Measurements from ENCODE around the gene PLCB2.

DNA sequence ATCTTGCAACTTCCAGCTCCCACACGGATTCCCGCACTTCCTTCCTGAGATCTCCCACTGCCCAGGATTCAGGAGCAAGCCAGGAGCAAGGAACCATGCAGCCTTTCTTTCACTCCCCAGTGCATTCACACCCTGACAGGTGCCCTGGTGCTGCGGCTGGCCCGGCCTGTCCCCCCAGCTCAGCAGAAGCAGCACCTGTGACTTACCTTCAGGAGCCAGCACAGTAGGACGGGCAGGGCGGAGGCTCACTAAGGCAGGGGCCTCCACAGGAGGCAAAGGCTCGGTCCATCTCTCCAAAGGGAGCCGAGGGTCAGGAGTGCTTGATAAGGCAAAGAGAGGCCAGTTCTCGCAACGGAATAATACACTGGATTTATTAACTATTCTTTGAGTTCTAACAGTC, 29.7 kb downstream of the PLCB2 start:
- TF ChIP-seq, protein P1, sequence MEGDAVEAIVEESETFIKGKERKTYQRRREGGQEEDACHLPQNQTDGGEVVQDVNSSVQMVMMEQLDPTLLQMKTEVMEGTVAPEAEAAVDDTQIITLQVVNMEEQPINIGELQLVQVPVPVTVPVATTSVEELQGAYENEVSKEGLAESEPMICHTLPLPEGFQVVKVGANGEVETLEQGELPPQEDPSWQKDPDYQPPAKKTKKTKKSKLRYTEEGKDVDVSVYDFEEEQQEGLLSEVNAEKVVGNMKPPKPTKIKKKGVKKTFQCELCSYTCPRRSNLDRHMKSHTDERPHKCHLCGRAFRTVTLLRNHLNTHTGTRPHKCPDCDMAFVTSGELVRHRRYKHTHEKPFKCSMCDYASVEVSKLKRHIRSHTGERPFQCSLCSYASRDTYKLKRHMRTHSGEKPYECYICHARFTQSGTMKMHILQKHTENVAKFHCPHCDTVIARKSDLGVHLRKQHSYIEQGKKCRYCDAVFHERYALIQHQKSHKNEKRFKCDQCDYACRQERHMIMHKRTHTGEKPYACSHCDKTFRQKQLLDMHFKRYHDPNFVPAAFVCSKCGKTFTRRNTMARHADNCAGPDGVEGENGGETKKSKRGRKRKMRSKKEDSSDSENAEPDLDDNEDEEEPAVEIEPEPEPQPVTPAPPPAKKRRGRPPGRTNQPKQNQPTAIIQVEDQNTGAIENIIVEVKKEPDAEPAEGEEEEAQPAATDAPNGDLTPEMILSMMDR (IDR thresholded peaks at IDR 0.05), result no peak
- no peak for TF ChIP-seq POLR2A (IDR thresholded peaks at IDR 0.05)

All from thyroid gland (tissue), 4 donors.